DOHH2 (cell line): ENCODE data around the gene ZNF639.

Experiments used
- EZH2phosphoT487 ChIP-seq: fragments of 200-600 bp; sonication (generic); IDR thresholded peaks from 2 replicates; pipeline ENCODE4 v1.6.1; 2017; ENCODE audit warnings: borderline replicate concordance, mild to moderate bottlenecking, antibody characterized with exemption, low read length, moderate library complexity, mixed read lengths
- TF ChIP-seq, protein P1 (sequence below): fragments of 200-600 bp; sonication (generic); IDR thresholded peaks from one replicate; pipeline ENCODE4 v1.5.1; 2014; ENCODE audit warnings: antibody characterized with exemption, mild to moderate bottlenecking, low read depth, low read length; ENCODE audit not compliant: poor library complexity, severe bottlenecking

DNA sequence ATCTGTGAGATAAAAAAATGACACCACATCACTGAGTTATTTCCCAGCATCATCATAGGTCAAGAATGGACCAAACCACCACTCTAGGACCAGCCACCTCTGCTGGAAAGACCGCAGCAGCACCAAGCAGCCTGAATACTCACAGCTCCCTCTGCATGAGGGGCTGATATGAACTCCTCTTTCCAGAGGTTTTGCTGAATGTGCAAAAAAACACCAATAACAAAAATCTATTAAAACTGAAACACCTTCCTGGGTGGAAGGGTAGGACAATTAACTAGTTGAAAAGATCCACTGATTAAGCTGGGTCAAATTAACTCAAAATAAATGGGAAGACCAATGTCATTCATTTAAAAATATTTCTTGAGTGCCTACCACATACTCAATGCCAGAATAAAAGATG is 43.0 kb upstream of the ZNF639 start:
- TF ChIP-seq, protein P1, sequence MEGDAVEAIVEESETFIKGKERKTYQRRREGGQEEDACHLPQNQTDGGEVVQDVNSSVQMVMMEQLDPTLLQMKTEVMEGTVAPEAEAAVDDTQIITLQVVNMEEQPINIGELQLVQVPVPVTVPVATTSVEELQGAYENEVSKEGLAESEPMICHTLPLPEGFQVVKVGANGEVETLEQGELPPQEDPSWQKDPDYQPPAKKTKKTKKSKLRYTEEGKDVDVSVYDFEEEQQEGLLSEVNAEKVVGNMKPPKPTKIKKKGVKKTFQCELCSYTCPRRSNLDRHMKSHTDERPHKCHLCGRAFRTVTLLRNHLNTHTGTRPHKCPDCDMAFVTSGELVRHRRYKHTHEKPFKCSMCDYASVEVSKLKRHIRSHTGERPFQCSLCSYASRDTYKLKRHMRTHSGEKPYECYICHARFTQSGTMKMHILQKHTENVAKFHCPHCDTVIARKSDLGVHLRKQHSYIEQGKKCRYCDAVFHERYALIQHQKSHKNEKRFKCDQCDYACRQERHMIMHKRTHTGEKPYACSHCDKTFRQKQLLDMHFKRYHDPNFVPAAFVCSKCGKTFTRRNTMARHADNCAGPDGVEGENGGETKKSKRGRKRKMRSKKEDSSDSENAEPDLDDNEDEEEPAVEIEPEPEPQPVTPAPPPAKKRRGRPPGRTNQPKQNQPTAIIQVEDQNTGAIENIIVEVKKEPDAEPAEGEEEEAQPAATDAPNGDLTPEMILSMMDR = no peak
- TF ChIP-seq EZH2phosphoT487 = no peak
